ENCODE measurements around the gene RASGEF1C.

The RASGEF1C gene

DNA sequence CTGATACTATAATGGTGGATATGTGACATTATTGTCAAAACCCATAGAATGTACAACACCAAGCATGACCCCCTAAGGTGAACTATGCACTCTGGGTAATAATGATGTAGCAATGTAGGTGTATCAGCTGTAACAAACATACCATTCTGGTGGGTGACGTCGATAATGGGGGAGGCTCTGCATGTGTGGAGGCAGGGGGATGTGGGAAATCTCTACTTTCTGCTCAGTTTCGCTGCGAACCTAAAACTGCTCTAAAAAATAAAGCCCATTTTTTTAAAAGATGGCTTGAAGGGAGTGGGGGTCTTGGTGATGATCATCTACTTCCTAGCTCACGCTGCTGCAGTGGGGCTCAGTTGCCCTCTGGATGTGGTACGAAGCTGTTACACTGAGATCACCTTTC lies 51.1 kb downstream of the RASGEF1C start:
- no peak for DNase-seq

DNA sequence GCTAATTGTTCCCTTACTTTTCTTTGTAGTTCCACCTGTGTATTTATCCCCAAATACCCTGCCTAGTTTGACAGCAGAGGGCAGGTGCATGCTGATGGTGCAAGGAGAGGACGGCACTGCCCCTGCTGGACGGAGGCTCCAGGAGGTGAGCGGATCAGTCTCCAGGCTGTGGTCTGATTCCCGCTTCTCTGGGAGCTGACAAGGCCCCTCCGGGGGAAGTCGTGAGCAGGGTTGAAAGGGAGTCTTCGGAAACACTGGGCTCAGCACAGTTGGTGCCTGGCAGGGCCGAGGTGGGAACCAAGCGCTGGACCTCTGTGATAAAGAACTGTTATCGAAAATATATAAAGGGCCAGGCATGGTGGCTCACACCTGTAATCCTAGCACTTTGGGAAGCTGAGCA lies 52.9 kb downstream of the RASGEF1C start:
- no peak for DNase-seq

DNA sequence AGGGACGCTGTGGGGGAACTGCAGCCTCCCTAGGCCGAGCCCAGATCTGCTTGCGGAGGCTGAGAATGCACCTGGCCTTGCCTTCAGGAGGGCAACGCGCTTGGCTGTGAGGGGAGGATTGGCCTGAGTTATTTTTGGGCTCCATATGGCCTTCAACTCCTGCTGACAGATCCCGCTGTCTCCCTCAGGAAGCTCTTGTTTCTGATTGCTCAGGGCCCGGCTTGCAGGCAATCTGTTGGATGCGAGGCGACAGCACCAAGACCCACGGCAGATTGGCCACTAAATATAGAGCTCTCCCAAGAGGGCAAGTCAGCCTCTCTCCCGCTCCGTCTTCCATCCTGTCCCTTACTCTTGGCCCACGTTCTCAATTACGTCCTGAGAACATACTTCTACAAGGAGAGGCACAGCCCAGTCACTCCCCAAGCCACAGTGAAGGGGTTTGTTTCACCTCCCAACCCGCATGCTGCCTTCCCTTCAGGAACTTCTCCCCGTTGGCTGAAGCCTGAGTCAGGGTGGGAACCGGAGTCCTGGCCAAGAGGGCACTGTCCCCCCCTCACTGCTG lies 53.6 kb downstream of the RASGEF1C start:
- no peak for DNase-seq

DNA sequence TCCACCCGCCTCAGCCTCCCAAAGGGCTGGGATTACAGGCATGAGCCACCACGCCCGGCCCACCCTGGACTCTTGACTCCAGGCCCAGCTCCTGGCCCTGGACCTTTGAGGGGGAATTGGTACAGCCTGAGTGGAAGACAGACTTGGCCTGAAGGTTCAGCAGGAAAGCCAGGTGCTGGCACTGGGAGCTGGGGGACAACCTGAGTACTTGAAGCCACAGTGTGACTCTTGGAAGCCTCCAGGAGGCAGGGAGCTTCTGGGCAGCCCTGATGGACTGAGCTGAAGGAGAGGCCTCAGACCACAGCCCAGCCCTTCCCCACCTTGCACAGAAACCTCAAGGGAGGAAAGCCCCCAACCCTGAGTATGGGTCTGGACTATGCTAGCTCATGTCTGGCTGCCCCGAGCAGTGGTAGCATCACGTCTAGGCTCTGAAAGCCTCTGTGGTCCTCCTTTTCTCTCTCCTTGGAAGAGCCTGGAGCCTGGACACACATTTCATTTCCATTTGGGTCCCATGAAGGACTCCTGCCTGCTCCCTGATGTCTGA lies 54.1 kb downstream of the RASGEF1C start:
- no peak for DNase-seq

DNA sequence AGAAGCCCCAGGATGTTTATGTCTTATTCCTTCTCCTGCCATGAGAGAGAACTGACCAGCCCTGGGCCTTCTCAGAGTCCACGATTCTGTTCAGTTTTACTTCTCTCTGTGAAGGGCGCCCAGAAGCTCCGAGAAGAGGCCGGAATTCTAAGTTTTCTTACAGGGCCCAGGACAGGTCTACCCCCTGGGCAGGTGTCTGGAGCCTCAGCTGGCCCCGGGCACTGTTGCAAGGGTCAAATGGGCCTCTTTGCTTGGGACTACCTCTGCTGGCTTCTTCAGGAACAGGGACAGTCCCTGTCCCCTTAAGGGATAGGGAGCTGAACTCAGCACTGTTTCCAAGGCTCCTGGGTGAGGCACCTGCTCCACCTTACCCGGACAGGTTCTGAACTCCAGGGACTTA lies 55.0 kb downstream of the RASGEF1C start:
- DNase-seq: no peak

DNA sequence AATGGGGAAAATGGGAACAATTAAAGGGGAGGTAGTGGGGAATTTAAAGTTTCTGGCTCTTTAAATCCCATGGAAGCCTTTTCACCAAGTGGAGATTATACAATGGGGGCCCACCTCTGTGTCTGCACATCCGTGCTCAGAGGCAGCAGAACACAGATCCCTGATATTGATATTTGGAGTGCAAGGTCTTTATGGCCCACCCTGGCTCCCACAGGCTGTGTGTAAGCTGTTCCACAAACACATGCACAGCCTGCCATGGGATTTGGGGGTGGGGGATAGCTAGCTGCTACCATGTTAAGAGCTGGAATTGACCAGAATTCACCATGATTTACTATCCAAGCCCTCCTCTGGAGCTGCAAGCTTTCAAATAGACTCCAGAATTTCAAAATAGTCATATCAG lies 55.9 kb downstream of the RASGEF1C start:
- DNase-seq: no peak

DNA sequence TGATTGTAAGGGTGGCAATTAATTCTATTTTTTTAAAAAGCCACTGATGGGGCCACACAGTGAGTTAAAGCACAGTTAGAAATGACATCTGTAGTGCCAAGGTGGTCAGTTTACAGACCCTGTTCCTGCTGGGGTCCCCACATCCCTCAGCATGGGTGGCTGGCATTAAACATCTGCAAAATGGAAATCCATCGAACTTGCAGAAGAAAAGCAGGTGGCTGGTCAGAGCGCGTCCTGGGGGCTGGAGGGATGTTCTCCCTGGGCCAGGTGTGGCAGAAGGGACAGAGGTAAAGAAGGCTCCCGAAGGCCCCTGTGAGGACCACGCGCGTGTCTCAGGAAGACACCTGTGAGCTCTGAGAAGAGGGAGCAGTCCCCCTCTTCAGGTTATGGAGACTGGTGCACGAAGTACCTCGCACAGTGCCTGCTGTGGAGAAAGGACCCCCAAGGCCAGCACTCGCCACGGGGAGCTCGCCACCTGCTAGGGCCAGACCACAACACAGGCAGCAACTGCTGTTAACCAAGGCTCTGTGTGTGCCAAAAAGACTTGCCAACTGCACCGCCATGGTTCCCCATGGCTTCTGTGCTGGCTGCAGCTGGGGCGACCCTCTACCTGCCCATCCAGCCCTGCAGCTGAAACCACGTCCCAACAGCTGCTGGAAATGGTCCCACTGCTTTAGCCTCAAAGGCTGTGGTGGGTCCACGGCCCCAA lies 65.2 kb downstream of the RASGEF1C start:
- no peak for DNase-seq

DNA sequence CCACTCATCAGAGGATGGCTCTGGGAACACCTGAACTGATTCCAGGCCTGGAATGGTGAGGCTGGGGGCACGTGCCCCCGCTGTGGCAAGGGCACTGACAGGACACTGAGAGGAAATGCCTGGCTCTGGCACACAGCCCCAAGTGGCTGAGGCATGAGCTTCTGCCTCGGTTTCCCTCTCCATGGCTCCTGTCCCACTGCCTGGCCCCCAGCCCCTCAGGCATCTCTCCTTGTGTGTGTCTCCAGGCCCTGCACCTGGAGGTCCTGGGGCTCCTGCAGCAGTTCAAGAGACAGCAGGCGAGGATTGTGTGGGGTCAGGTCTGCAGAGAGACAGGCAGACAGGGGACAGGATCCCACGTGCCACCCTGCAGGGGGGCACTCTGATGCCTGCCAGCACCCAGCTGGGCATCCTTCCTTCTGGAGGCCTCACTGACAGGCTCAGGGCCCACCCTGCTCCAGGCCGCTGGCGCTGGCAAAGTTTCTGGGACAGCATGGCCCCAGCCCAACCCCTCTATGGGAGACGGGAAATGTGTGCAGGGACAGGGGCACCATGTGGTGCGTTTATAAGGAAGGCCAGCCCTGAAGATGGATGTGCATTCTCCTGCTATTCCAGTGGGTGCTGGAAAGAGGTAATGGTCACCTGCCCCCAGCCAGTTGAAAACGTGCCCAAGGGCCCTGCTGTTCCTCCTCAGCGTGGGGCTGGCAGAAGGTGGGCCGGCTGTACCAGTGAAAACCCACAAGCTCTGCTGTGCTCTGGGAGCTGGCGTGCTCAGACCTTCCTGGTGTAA lies 66.0 kb downstream of the RASGEF1C start:
- no peak for DNase-seq

DNA sequence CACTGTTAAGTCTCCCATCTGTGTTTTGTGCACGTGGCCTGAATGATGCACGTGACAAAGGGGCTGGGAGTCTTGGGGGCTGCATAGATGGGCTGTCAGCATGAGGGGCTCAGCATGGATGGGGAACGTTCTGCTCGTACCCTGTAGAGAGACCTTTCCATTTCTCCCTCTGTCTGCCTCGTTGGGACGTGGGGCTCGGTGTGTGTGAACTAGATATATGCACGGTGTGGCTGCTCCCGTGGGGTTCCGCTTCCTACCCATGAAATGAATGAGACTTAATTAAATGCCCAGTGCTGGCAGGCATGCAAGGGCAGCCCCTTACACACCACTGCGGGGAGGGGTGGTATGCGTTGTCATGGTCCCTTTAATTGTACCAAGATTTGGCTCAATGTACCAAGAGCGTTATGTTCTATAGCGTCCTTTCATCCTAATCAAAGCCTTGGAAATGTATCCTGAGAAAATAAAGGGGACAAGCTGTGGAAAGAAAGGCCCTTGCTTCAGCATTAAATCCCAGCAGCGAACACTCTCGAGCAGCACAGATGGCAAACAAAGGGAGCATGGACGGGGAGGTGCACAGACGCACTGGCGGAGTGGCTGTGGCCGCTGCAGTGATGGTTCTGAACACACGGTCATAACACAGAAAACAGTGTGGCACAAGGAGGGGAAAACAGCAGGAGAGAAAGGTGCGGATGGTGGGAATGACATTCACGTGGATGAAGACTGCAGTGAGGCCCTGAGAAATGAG lies 66.8 kb downstream of the RASGEF1C start:
- no peak for DNase-seq

DNA sequence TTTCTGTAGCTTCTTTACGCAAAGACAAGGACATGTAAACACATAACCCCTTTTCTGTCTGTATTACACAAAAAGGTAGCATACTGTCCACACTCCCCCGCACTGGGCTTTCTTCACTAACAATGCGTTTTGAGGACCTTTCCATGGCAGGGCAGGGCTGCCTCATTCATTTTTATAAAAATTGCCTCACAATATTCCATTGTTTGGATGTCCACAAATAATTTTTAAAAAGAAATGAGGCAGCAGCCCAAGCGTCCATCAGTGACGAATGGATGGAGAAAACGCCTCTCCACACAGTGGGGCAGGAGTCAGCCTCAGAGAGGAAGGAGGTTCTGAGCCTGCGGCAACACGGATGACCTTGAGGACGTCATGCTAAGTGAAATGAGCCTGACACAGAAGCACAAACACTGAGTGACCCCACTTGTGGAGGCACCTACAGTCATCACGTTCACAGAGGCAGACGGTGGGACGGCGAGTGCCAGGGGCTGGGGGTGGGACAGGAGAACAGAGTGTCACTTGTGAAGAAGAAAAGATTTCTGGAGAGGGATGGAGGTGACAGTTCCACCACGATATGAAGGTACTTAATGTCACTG lies 67.8 kb downstream of the RASGEF1C start:
- DNase-seq: no peak

DNA sequence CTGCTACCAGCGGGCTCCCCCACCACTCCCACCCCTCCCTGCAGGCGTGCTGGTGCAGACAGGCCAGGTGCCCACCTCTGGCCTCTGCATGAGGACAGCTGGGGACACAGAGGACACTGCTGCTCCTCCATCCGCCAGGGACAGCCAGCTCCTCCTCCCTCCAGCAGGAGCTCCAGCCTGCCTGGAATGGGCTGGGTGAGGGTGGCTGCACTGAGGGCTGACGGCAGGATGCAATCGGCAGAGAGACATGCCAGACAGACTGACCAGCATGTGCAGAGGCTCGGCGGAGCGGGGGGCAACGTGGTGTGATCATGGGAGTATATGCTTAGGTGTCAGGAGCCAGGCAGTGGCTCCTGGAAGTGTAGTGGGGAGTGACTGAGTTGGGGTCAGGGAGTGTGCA lies 68.4 kb downstream of the RASGEF1C start:
- no peak for DNase-seq

DNA sequence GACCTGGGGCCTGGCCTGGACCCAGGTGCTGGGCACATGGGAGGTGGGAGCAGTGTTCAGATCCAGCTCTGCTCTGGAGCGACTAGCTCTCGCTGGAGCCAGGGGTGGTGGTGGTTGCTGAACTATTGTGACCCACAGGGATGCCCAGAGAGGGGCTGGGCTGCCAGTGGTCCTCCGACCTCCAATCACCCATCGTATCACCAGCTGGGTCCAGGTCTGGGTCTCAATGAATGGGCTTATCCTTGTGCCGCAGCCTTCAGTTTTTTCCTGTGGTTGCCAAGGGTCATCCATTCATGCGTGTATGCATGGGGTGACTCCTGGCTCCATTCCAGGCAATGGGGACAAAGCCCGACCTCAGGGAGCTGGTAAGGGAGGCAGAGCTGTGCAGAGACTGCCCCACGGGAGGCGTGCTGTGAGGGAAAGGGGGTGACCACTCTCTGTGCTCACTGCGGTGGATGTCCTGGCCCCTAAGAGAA lies 68.9 kb downstream of the RASGEF1C start:
- DNase-seq: no peak

DNA sequence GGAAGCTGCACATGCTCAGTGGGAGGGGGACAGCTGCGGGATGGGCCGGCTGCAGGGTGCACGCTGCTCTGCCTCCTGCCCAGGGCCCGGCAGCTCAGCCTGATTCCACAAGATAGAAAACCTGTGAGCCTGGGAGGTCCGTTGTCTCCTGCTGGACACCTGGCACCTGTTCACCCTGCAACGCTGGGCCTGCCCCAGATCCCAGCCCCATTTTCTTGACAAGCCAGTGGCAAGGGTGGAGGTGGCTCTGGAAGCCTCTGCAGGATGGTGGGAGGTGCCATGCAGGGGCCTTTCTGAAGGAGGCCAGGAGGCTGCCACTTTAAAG lies 69.3 kb downstream of the RASGEF1C start:
- no peak for DNase-seq

DNA sequence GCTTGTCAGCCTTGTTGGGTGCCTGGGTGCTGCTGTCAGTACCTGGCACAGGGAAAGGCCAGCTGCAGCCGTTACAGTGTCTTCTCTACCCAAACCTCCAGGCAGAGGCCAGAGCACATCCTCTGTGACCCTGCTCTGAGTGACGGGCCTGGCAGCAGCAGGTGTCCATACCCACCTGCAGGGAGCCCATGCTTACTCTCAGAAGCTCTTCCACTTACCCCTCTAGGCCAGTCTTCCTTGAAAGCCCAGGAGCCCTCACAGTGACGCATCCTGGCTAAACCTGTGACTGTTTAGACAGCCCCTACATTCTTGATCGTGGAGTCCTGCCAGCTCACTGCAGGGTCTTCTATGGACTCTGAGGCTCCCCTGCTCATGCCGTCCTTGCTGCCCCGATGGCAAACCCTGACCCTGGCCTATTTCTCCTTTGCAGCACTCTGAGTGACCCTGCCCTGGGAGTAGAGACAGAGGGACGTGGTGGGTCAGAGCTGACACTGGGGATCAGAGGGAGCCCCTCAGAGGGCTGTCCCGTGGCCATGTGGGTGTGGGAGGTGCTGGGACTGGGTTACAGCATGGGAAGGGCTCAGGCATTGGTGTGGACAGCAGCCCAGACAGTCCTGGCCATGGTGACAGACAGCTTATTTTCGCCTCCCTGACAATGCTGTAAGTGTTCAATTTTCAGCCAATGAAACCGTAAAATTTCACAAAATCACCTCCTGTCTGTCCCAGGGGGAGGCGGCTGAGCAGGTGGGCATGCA lies 69.9 kb downstream of the RASGEF1C start:
- no peak for DNase-seq

DNA sequence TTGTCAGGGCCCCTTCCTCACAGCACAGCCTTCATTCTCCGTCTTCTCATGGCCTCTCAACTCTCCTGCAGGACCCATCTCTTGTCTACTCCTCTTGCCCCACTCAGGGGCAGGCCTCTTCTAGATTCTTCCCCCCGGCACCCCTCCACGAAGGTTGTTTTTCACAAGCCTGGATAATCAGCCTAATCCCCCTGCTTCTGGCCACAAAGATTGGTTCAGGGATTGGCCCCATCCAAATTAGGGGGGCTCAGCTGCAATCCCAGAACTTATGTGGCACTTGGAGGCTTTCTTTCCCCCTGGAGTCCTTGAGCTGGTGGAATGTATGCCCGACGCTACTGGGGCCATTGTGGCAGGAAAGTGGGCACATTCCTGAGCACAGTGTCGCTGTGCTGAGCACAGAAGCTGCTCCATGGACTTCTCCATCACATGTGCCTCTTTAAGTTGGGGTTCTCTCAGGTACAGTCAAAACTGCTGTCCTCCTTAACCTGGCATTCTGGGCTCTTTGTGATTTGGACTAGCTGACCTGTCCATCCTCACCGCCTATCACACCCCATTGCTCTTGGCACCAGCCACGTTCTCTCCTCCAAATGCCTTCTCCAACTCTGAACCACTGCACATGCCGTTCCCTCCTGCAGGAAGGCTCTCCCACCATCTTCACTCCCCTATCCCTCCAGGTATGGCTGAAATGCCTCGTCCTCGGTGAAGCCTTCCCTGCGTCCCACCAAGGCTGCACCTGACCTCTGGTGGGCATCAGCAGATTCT lies 70.6 kb downstream of the RASGEF1C start:
- DNase-seq: no peak

DNA sequence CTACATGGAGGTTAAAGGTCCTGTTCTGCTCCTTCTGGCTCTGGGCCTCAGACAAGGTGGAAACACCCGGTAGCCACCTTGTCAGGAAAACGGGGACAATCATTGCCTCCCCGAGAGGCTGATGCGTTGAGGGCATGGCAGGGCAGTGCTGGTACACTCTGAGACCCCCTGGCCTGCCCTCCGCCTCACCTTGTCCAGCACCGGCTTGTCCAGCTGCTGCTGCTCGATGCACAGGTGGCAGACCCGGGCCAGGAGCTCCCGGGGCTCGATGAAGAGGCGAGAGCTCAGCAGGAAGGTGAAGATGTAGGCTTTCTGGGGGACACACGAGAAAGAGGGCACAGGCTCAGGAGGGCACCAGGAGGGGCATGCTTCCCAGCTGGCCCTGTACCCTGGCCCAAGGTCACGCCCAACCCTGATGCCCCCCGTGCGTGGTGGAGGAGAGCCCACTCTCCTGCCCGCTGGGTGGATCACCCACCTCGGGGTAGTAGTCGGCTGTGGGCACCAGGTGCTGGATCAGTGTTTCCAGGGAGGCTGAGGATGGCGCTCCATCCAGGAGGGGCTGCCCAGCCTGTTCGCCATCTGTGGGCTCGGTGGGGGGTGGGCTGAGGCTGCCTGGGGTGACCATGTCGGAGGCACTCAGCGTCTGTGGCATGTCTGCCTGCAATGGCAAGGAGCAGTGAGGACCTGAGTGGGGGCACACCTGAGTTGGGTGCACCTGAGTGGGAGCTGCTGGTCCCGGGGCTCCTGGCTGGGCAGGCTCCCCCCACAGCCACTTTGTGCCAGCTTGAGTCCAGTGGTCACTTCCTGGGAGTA lies 71.4 kb downstream of the RASGEF1C start:
- no peak for DNase-seq

DNA sequence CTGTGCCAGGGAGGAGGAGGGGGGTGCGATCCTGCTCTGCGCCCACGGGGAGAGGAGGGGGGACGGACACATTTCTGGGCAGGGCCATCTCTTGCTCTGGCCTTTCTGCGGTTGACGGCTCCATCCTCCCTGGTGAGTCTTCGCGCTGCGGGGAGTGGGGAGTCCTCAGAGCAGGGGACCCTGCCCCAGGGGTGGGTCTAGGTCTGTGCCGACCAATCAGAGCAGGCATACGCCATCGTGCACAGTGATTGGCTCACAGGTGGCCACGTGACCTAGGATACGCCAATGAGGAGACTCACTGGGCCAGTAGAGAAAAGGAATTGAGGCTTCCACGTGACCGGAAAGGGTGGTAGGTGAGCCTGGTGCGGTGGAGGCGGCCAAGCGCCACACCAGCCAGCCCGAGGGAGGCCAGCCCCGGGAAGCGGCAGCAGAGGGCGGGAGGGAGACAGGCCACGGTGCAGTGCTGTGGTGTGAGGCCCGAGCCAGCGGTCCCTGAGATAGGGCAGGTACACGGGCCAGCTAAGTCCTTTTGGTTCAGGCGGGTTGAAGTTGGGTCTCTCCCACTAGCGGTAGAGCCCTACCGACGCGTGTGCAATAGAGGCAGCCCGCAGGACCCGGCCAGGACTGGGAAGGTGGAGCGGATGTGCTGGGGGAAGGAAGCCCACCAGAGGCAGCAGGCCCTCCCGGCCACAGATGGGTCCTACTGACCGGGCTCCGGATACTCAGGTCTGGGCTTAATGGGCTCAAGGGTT lies 72.2 kb downstream of the RASGEF1C start:
- DNase-seq: no peak

DNA sequence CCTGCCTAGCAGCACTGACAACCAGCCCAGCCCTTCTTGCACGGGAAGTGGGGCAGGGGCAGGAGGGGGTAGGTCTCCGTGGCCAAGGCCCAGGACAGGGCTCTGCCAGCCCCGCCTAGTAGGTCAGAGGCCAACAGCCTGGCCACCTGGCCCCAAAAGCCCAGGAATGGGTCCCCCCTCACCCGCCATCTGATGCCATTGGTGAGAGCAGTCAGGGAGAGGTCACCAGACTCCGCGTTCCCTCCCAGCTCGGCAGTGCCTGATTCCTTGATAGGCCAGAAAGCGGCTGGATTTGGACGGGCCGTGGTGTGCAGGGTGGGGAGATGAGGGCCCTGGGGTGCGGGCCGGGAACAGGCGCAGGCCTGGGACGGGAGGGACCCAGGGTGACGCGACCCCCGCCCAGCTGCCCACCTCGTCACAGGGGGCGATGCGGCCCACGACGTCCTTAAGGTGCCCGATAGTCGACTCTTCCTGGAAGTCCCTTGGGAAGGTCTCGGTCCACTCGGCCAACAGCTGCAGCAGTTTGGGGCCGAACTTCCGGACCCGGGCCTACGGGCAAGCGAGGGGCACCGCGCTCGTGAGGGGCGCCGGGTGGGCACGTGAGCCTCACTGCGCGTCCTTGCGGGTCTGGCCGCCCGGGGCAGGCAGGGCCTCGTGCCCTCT lies 72.9 kb downstream of the RASGEF1C start:
- DNase-seq: no peak
